Peyer's patch (tissue), 4 donors: Measurements from ENCODE around the gene TGM6. TPM values are rescaled to one million over a fixed set of nuclear protein-coding genes. Genes with fewer than 3 reads are reported as not detected.

Source experiments
- DNase-seq, 3 donors: peaks; one replicate each; pipeline ENCODE4 v3.0.0-alpha.2; 2017 to 2019
- H3K27ac ChIP-seq, 4 donors: fragments of 200-600 bp; sonication (generic); one replicate each; pipeline ENCODE4 v1.5.1; 2016 to 2019
- H3K27me3 ChIP-seq, 2 donors: fragments of 200-600 bp; sonication (generic); one replicate each; pipeline ENCODE4 v1.5.1; 2019
- H3K36me3 ChIP-seq, 3 donors: fragments of 200-600 bp; sonication (generic); one replicate each; pipeline ENCODE4 v1.5.1; 2016 to 2019
- H3K4me1 ChIP-seq, 4 donors: fragments of 200-600 bp; sonication (generic); one replicate each; pipeline ENCODE4 v1.5.1; 2016 to 2019
- H3K4me3 ChIP-seq, 4 donors: fragments of 200-600 bp; sonication (generic); 1 replicate in 3 of 4; 2 replicates in 1 of 4; pipeline ENCODE4 v1.5.1; 2016 to 2019; ENCODE audit warnings: mild to moderate bottlenecking in 1 of 4
- H3K9me3 ChIP-seq, 4 donors: fragments of 200-600 bp; sonication (generic); one replicate each; pipeline ENCODE4 v1.5.1; 2016 to 2019; ENCODE audit warnings: mild to moderate bottlenecking in 1 of 4
- CTCF ChIP-seq, 6 experiments: fragments of 450-650 bp in 4 of 6; fragments of 200-600 bp in 2 of 6; sonication (generic) in 1 of 6; IDR thresholded peaks; one replicate each; pipeline ENCODE4 v1.5.1; 2017 to 2019; ENCODE audit warnings: antibody characterized with exemption in 6 of 6, mild to moderate bottlenecking in 3 of 6, moderate library complexity in 1 of 6
- POLR2A ChIP-seq, 2 donors: fragments of 450-650 bp; IDR thresholded peaks; one replicate each; pipeline ENCODE4 v1.5.1; 2017; ENCODE audit warnings: antibody characterized with exemption in 2 of 2, mild to moderate bottlenecking in 2 of 2, moderate library complexity in 2 of 2
- total RNA-seq, 4 donors: library from RNA; depleted of rRNA; stranded (reverse); fragments of >200 nt; gene quantifications; one replicate each; pipeline ENCODE4 v1.1.0, GENCODE V29; 2016

Gene TGM6
- total RNA-seq, 4 donors from 2014 or later, result not detected

- no peak overlapping the region for H3K27ac ChIP-seq
- no peaks in the 10 kb centered on the region for H3K27me3 ChIP-seq
- TF ChIP-seq CTCF (IDR thresholded peaks at IDR 0.05) (no peak), POLR2A (IDR thresholded peaks at IDR 0.05) (no peak)
- H3K36me3 ChIP-seq, result no peaks in the 10 kb centered on the region
- no peak overlapping the region for H3K4me3 ChIP-seq
- H3K4me1 ChIP-seq, result no peaks in the 10 kb centered on the region
- peaks cover 0 to 7% (median 0%) of the 10 kb centered on the region in 4 donors for H3K9me3 ChIP-seq
- DNase-seq, result no peak
Measured at GRCh38 chr20:2385026-2385425, 4.3 kb downstream of the TGM6 start.

- no peaks in the 10 kb centered on the region for H3K4me1 ChIP-seq
- H3K27ac ChIP-seq, result no peak overlapping the region
- no peak for DNase-seq
- no peaks in the 10 kb centered on the region for H3K36me3 ChIP-seq
- TF ChIP-seq POLR2A (IDR thresholded peaks at IDR 0.05), result no peak
- TF ChIP-seq CTCF (IDR thresholded peaks at IDR 0.05), result no peak
- H3K4me3 ChIP-seq, result no peak overlapping the region
- H3K9me3 ChIP-seq, result peaks cover 0 to 7% (median 0%) of the 10 kb centered on the region in 4 donors
- no peaks in the 10 kb centered on the region for H3K27me3 ChIP-seq
Measured at GRCh38 chr20:2385496-2385895, 4.8 kb downstream of the TGM6 start.

- TF ChIP-seq CTCF (IDR thresholded peaks at IDR 0.05) (no peak), POLR2A (IDR thresholded peaks at IDR 0.05) (no peak)
- Histone ChIP-seq H3K9me3 (peaks cover 0 to 7% (median 0%) of the 10 kb centered on the region in 4 donors), H3K27ac (no peak overlapping the region), H3K27me3 (no peaks in the 10 kb centered on the region), H3K36me3 (no peaks in the 10 kb centered on the region), H3K4me3 (no peak overlapping the region), H3K4me1 (no peaks in the 10 kb centered on the region)
- no peak for DNase-seq
Measured at GRCh38 chr20:2386516-2387179, 5.9 kb downstream of the TGM6 start.

- Histone ChIP-seq H3K4me3 (no peak overlapping the region), H3K36me3 (no peaks in the 10 kb centered on the region), H3K27me3 (no peaks in the 10 kb centered on the region), H3K27ac (no peak overlapping the region), H3K4me1 (no peaks in the 10 kb centered on the region), H3K9me3 (peaks cover 0 to 7% (median 0%) of the 10 kb centered on the region in 4 donors)
- TF ChIP-seq POLR2A (IDR thresholded peaks at IDR 0.05), result no peak
- peak in 4 of 6 experiments; percentile 17 to 48 (median 33) for TF ChIP-seq CTCF (IDR thresholded peaks at IDR 0.05)
- DNase-seq, result peak in 1 of 3 donors; percentile 55
Measured at GRCh38 chr20:2387180-2387577, 6.5 kb downstream of the TGM6 start.

GRCh38 chr20:2387580-2387979 lies 6.9 kb downstream of the TGM6 start:
- no peaks in the 10 kb centered on the region for H3K36me3 ChIP-seq
- TF ChIP-seq POLR2A (IDR thresholded peaks at IDR 0.05), result no peak
- no peak for TF ChIP-seq CTCF (IDR thresholded peaks at IDR 0.05)
- H3K27ac ChIP-seq, result no peak overlapping the region
- H3K4me3 ChIP-seq, result no peak overlapping the region
- no peaks in the 10 kb centered on the region for H3K27me3 ChIP-seq
- no peak for DNase-seq
- H3K9me3 ChIP-seq, result peaks cover 0 to 7% (median 0%) of the 10 kb centered on the region in 4 donors
- no peaks in the 10 kb centered on the region for H3K4me1 ChIP-seq
